Stimulated activated CD8-positive, alpha-beta memory T cell treated with anti-CD3 and anti-CD28 coated beads, Interleukin-12 subunit alpha, Interleukin-12 subunit beta, amount 100 ng/mL, for 1 hour (primary cell): Measurements from ENCODE around the gene DMRTB1.

Source experiments
- DNase-seq: peaks from one replicate; pipeline ENCODE4 v3.0.0-alpha.2; 2020; ENCODE audit warnings: low read depth

Gene DMRTB1

DNA sequence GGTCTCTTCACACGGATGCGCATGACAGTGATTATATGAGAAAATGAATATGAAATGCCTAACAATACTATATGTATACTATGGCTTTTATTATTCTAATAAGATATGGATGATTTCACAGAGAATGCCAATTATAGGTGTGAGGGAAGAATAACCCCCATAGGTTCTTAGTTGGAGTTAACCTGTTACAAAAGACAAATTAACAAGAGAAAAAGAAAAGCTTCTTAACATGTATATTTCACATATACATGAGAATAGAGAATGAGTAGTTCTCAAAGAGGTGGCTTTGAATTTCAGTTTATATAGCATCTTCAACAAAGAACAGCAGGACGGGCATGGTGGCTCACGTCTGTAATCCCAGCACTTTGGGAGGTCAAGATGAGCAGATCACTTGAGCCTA, 24.0 kb upstream of the DMRTB1 start:
- no peak for DNase-seq

DNA sequence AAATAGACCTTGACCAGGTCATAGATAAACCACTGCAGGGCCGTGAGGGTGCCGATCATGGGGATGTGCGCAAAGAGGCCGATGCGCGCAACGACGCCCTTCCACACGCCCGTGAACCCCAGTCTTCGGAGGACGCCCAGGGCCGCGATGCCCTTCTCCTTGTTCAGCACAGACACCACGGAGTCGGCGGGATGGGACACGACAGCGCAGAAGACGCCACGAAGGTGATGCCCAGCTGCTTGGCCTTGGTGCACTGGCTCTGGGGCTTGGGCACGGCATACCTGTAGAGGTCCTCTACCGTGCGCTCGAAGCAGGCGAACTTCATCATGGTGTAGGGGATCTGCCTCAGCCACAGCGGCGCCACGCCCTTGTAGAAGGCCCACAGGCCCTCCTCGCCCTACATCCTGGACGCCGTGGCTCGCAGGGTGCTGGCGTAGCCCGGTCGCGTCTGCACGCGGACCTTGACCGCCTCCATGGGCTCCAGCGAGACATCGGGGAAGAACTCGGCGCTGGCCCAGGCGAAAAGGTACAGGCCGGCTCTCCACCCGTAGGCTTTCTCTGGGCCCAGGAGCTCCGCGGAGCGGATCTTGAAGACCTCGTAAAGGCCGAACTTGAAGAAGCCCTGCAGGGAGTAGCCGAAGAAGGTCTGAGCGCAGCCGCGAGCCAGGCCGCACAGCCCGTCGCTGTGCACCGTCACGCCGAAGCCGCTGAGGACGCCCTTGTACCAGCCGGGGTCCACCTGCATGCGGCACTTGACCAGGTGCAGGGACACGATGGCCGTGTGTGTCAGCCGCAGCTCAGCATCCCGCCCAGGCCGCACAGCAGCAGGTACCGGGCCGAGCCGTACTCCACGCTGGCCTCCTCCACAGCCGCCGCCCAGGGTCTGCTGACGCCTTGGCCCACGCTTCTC, 20.5 kb upstream of the DMRTB1 start:
- no peak for DNase-seq

DNA sequence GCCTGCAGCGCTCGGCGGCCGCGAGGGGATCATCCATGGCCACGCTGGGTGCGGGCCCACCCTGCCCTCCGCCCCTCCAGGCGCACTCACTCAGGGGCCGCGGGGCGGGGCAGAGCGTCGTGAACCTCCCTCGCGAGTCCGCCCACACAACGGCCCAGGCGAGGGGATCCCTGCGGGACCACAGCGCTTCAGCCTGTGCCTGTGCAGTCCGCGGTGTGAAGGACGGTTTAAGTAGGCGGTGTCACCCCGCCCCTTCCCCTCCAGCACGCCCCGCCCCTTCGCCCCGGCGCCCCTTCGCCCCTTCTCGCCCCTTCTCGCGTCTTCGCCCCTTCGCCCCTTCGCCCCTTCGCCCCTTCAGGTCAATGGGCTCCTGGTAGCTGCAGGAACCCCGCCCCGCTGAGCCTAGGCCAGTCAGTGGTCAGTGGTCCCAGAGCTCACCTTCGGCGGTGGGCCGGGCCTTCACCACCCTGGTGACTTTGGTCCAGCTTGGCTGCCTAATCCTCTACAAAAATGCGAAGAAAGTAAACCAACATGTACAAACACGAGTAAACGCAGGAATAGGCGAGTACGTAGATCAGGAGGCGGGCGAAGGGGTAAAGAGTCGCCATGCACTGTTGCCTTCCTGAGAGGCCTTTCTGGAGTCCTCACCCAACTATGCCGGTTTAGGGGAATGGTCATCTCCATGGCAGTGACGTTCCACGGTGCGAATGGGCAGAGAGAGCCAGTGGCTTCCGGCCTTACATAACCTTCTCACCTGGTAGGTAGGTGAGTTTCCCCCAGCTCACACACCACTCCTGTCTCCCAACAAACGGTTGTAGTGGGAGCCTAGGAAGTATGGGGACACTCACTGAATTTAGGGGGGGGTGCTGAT, 19.6 kb upstream of the DMRTB1 start:
- DNase-seq = no peak

- DNase-seq = no peak
Observed at GRCh38 chr1:53440633-53441032, 18.6 kb upstream of the DMRTB1 start.

GRCh38 chr1:53442299-53442698, 16.9 kb upstream of the DMRTB1 start:
- no peak for DNase-seq

DNA sequence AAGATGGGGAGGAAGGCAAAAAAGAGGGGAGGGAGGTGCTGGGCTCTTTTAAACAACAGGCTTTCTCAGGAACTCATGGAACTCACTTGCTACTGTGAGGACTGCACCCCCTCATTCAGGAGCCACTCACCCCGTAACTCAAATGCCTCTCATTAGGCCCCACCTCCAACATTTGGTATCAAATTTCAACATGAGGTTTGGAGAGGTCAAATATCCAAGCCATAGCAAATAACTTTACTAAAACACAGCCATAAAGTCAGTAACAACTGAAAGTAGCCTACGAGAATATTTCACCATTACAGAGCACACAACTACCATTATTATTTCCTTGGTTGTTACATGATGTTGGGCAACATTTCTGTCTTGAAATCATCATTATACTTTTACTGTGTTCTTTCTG, 13.1 kb upstream of the DMRTB1 start:
- no peak for DNase-seq

DNA sequence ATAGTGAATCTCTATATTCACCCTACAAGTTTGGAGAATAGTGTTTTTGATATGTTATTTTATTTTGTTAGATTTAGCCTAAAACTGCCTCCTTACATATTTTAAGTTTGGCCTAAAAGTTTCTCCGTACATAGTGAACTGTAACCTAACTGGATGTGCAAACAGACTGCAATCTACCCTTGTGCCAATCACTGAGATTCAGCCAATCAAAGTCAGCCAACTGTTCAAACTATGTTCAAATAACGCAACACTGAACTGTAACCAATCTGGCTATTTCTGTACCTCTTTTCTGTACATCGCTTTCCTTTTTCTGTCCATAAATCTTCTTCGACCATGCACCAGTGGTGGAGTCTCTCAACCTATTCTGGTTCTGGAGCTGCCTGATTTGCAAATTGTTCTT, 11.8 kb upstream of the DMRTB1 start:
- DNase-seq = no peak

DNA sequence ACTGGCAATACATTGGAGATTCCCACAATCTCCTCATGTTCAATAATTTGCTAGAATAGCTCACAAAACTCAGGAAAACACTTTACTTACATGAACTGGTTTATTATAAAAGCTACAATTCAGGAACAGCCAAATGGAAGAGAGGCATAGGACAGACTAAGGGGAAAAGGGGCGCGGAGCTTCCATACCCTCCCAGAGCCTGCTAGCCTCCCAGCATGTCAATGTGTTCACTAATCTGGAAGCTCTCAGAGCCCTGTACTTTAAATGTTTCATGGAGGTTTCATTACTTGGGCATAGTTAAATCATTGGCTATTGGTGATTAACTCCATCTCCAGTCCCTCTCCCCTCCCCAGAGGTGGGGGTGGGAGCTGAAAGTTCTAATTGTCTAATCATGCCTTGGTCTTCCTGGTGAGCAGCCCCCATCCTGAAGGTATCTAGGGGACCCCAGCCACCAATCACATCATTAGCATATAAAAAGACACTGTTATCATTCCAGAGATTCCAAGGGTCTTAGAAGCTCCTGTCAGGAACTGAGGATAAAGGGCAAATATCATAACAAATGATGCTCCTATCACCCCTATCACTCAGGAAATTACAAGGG, 10.9 kb upstream of the DMRTB1 start:
- DNase-seq = no peak

DNA sequence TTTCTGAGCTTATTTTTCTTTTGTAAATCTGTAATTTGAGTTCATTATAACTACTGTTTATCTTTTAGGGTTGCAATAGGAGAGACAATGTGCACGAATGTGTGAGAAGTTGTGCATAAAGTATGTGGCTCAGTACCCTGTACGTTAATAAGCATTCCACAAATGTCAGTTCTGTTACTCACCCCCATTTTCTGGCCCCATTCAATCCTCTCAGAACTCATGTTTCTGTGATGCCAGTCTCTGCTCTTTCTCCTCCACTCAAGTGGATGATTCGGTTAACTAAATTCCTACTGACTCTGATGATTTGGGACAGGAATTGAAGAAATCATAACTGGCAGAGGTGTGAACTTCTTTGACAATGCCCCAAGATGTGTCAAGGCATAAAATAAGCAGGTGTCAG, 10.2 kb upstream of the DMRTB1 start:
- no peak for DNase-seq

GRCh38 chr1:53449693-53450092, 9.5 kb upstream of the DMRTB1 start:
- DNase-seq = no peak

- DNase-seq = no peak
Observed at GRCh38 chr1:53450225-53450624, 9.0 kb upstream of the DMRTB1 start.

DNA sequence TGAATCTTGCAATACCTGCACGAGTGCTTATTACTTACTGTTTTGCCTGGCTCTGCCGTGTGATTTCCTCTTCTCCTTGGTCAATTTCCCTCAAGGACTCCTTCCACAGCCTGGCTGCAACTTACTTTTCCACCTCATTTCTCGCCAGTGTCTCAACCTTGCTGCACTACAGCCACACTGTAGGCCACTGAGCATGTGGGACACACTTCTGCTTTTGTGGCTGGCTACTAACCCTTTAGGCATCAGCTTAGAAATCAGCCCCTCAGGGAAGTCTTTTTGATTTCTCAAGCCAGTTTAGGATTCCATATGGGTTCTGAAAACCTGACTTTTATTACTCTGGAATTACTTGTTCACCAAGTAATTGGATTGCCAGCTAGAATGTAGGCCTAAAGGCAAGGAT, 5.2 kb upstream of the DMRTB1 start:
- no peak for DNase-seq

- DNase-seq = no peak
Observed at GRCh38 chr1:53455364-53455991, 3.7 kb upstream of the DMRTB1 start.

DNA sequence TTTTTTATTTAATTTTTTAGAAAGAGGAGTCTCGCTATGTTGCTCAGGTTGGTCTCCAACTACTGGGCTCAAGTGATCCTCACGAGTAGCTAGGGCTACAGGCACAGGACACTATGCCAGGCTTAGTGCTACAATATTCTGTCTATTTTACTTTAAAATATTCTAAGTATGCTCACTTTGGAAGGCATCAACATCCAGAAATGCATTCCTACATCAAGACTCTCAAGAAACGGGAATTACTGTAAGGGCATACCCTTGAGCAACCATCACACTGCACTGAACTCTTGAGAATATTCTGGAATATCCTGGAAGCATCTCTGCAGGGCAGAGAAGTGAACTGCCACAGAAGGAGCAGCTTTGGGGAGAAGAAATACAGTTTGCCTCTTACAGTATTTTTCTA, 565 bp upstream of the DMRTB1 start:
- DNase-seq = no peak

GRCh38 chr1:53460211-53460634, 1.0 kb downstream of the DMRTB1 start:
- no peak for DNase-seq

GRCh38 chr1:53460666-53461322, 1.6 kb downstream of the DMRTB1 start:
- no peak for DNase-seq

DNA sequence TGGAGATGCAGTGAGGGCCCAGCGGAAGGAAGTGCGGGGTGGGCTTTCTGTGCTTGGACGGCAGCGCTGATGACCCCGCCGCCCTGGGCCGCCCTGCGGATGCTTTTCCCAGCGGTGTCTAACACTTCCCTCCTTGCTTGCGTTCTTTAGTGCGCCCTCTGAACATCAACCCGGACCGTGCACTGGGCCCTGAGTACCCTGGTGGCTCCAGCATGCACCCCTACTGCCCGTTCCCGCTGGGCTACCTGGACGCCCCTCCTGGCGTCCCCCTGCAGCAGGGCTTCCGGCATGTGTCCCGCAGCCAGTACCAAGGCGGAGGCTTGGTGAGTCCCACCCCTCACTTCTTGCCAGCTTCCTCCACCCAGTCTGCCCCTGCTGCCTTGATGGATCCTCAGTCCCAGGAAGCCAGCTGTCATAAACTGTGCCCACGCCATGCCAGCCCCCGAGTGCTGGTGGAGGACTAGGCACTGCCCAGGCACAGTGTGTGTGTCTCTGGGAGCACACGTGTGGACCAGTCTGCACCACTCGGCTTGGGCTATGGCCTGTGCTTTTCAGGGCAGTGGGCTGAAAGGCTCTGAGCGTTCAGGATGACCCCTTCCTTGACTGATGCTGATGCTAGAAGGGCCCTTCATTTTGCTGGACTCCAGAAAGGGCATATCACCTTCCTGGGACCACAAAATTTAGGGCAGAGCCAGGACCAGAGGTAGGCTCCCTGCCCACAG, 2.3 kb downstream of the DMRTB1 start:
- no peak for DNase-seq

- no peak for DNase-seq
Observed at GRCh38 chr1:53462193-53462592, 3.0 kb downstream of the DMRTB1 start.

DNA sequence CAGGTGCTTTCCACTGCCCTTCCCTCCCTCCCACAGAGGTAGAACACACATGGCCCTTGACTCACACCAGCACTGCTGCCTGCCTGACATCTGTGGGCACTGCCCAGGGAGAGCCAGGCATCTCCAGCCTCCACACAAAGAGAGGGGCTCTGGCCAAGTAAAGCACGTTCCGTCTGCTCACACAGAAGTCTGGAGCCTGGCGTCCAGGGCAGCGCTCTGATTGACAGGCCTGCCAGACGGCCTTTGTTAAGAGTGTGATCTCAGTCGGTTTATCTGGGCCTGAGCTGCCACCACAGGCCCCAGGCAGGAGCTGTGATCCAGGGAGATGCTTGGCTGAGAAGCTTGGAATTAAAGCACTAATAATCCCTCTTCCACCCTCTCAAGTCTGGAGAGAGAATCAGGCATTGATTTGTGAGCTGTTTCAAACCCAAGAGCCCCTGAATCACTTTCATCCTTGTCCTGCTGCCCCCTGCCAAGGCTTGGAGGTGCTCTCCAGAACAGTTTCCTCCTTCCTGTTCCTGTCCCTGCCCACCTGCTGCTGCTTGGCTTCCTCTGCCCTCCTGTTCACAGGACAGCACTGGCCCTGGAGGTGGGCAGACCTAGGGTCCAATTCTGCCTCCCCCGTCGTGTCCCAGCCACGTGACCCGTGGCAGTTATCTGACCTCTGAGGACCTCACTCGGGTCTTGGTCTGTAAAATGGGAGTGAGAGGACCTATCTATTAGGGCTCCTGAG, 3.7 kb downstream of the DMRTB1 start:
- DNase-seq = no peak
